Tibial artery (tissue), 4 donors: ENCODE measurements around the gene CNDP2.

Experiments used
- DNase-seq, 2 donors: peaks; one replicate each; pipeline ENCODE4 v3.0.0-alpha.2; 2019
- H3K27ac ChIP-seq, 2 donors: fragments of 200-600 bp; sonication (generic) in 1 of 2; 1 replicate in 1 of 2; 2 replicates in 1 of 2; pipeline ENCODE4 v1.5.1; 2018 to 2019; ENCODE audit warnings: mild to moderate bottlenecking in 1 of 2
- H3K27me3 ChIP-seq, 2 donors: fragments of 200-600 bp; sonication (generic) in 1 of 2; one replicate each; pipeline versions ENCODE4 v1.5.1 to v1.6.0; 2016 to 2019
- H3K36me3 ChIP-seq, 3 donors: fragments of 200-600 bp; sonication (generic) in 2 of 3; one replicate each; pipeline ENCODE4 v1.5.1; 2016 to 2019; ENCODE audit warnings: mild to moderate bottlenecking in 2 of 3
- H3K4me1 ChIP-seq, 4 donors: fragments of 200-600 bp; sonication (generic) in 2 of 4; 1 replicate in 3 of 4; 2 replicates in 1 of 4; pipeline ENCODE4 v1.5.1; 2016 to 2019
- H3K4me3 ChIP-seq, 2 donors: fragments of 200-600 bp; sonication (generic) in 1 of 2; 1 replicate in 1 of 2; 2 replicates in 1 of 2; pipeline ENCODE4 v1.5.1; 2018 to 2019; ENCODE audit warnings: mild to moderate bottlenecking in 2 of 2
- H3K9me3 ChIP-seq, 3 donors: fragments of 200-600 bp; sonication (generic) in 1 of 3; one replicate each; pipeline ENCODE4 v1.5.1; 2016 to 2019
- CTCF ChIP-seq, 2 experiments: fragments of 200-600 bp in 1 of 2; fragments of 450-650 bp in 1 of 2; IDR thresholded peaks; one replicate each; pipeline ENCODE4 v1.5.1; 2017 to 2019; ENCODE audit warnings: antibody characterized with exemption in 2 of 2, mild to moderate bottlenecking in 1 of 2, moderate library complexity in 1 of 2
- intact Hi-C: fragments of 100-400 bp; cut with DNase I; formaldehyde crosslinking; loops from one replicate; pipeline ENCODE4 v1.15.0; 2023; ENCODE audit warnings: low total_unique reads

The CNDP2 gene

GRCh38 chr18:74463254-74463653 lies 32.9 kb upstream of the CNDP2 start:
- no peak overlapping the region for H3K4me3 ChIP-seq
- DNase-seq: no peak
- no peak overlapping the region for H3K27ac ChIP-seq
- TF ChIP-seq CTCF (IDR thresholded peaks at IDR 0.05): no peak
- no peaks in the 10 kb centered on the region for H3K36me3 ChIP-seq
- H3K9me3 ChIP-seq: no peaks in the 10 kb centered on the region
- no peaks in the 10 kb centered on the region for H3K4me1 ChIP-seq
- H3K27me3 ChIP-seq: peaks cover 0 to 11% of the 10 kb centered on the region in 2 donors
- intact Hi-C loops: no loop called here

- no peak for DNase-seq
- no peaks in the 10 kb centered on the region for H3K36me3 ChIP-seq
- no peak for TF ChIP-seq CTCF (IDR thresholded peaks at IDR 0.05)
- H3K4me3 ChIP-seq: no peak overlapping the region
- H3K4me1 ChIP-seq: no peaks in the 10 kb centered on the region
- H3K27me3 ChIP-seq: peaks cover 0 to 8% of the 10 kb centered on the region in 2 donors
- intact Hi-C loops: no loop called here
- H3K9me3 ChIP-seq: no peaks in the 10 kb centered on the region
- no peak overlapping the region for H3K27ac ChIP-seq
Observed at GRCh38 chr18:74463983-74464382, 32.2 kb upstream of the CNDP2 start.

GRCh38 chr18:74465775-74466174 lies 30.4 kb upstream of the CNDP2 start:
- H3K9me3 ChIP-seq: no peaks in the 10 kb centered on the region
- TF ChIP-seq CTCF (IDR thresholded peaks at IDR 0.05): no peak
- H3K27me3 ChIP-seq: peaks cover 0 to 1% of the 10 kb centered on the region in 2 donors
- no peak overlapping the region for H3K4me3 ChIP-seq
- intact Hi-C loops: no loop called here
- H3K36me3 ChIP-seq: no peaks in the 10 kb centered on the region
- no peak overlapping the region for H3K27ac ChIP-seq
- no peaks in the 10 kb centered on the region for H3K4me1 ChIP-seq
- no peak for DNase-seq

GRCh38 chr18:74468547-74469061 lies 27.6 kb upstream of the CNDP2 start:
- Histone ChIP-seq H3K9me3 (no peaks in the 10 kb centered on the region), H3K27me3 (no peaks in the 10 kb centered on the region), H3K4me3 (no peak overlapping the region), H3K36me3 (no peaks in the 10 kb centered on the region), H3K27ac (no peak overlapping the region), H3K4me1 (no peaks in the 10 kb centered on the region)
- intact Hi-C loops: no loop called here
- TF ChIP-seq CTCF (IDR thresholded peaks at IDR 0.05): no peak
- no peak for DNase-seq

- Histone ChIP-seq H3K4me1 (no peaks in the 10 kb centered on the region), H3K27me3 (peaks cover 0 to 5% of the 10 kb centered on the region in 2 donors), H3K9me3 (no peaks in the 10 kb centered on the region), H3K36me3 (no peaks in the 10 kb centered on the region), H3K4me3 (no peak overlapping the region), H3K27ac (no peak overlapping the region)
- TF ChIP-seq CTCF (IDR thresholded peaks at IDR 0.05): no peak
- intact Hi-C loops: no loop called here
- DNase-seq: no peak
Observed at GRCh38 chr18:74472312-74472711, 23.9 kb upstream of the CNDP2 start.
